HL-60/S4 (cell line): ENCODE data around the gene ZSCAN18.
"Not testable (repeated sequence)": the region's sequence is repeated elsewhere in the genome, so short reads cannot be mapped to it uniquely, and the experiment has no call there.

Source experiments
- in situ Hi-C: fragments of 300-500 bp; cut with MboI; formaldehyde crosslinking; loops from 2 replicates; pipeline ENCODE4 v1.14.3; 2022; ENCODE audit warnings: low sequenced_read_pairs

Gene ZSCAN18

GRCh38 chr19:58097781-58098681 lies at the start of gene ZSCAN18:
ZSCAN18 (minus strand) TSS chr19:58098231; CDS start chr19:58090267, 7,964 bp downstream.
- in situ Hi-C loops: no loop called here

GRCh38 chr19:58147475-58147874 lies 49.4 kb upstream of the ZSCAN18 start:
- in situ Hi-C loops: not testable (repeated sequence)

GRCh38 chr19:58145849-58146248 lies 47.8 kb upstream of the ZSCAN18 start:
- in situ Hi-C loops: no loop called here

- in situ Hi-C loops: no loop called here
These were observed 36.2 kb upstream of the ZSCAN18 start for GRCh38 chr19:58134244-58134643.

GRCh38 chr19:58129284-58129683 lies 31.3 kb upstream of the ZSCAN18 start:
- in situ Hi-C loops: no loop called here

GRCh38 chr19:58128041-58128685 lies 30.1 kb upstream of the ZSCAN18 start:
- in situ Hi-C loops: no loop called here

GRCh38 chr19:58123354-58123753 lies 25.3 kb upstream of the ZSCAN18 start:
- in situ Hi-C loops: no loop called here

GRCh38 chr19:58118979-58119733 lies 21.1 kb upstream of the ZSCAN18 start:
- in situ Hi-C loops: no loop called here

- in situ Hi-C loops: no loop called here
These were observed 20.0 kb upstream of the ZSCAN18 start for GRCh38 chr19:58117841-58118575.

GRCh38 chr19:58108546-58108817 lies 10.5 kb upstream of the ZSCAN18 start:
- in situ Hi-C loops: no loop called here

GRCh38 chr19:58107778-58108545 lies 9.9 kb upstream of the ZSCAN18 start:
- in situ Hi-C loops: no loop called here

GRCh38 chr19:58098682-58098998 lies 609 bp upstream of the ZSCAN18 start:
- in situ Hi-C loops: no loop called here

GRCh38 chr19:58097349-58097748 lies 682 bp downstream of the ZSCAN18 start:
- in situ Hi-C loops: no loop called here

- in situ Hi-C loops: no loop called here
These were observed 1.1 kb downstream of the ZSCAN18 start for GRCh38 chr19:58096884-58097283.

- in situ Hi-C loops: no loop called here
These were observed 2.7 kb downstream of the ZSCAN18 start for GRCh38 chr19:58095328-58095727.

- in situ Hi-C loops: no loop called here
These were observed 5.0 kb downstream of the ZSCAN18 start for GRCh38 chr19:58093071-58093470.

GRCh38 chr19:58091251-58091995 lies 6.6 kb downstream of the ZSCAN18 start:
- in situ Hi-C loops: no loop called here

- in situ Hi-C loops: no loop called here
These were observed 8.2 kb downstream of the ZSCAN18 start for GRCh38 chr19:58089846-58090245.

- in situ Hi-C loops: no loop called here
These were observed 9.4 kb downstream of the ZSCAN18 start for GRCh38 chr19:58088521-58089052.
